Upper lobe of right lung (tissue), 1 donor: Measurements from ENCODE around the gene BCLAF1. TPM values are rescaled to one million over a fixed set of nuclear protein-coding genes. Genes with fewer than 3 reads are reported as not detected.
A peak's percentile ranks its signal among the peaks of the same experiment; 100 is the strongest.

Experiments used
- ATAC-seq: fragments of 200-7000 bp; cut with Tn5 transposase; one replicate; pipeline ENCODE4 v1.9.1; 2020; ENCODE audit warnings: mild to moderate bottlenecking, moderate library complexity
- DNase-seq: peaks from one replicate; pipeline ENCODE4 v3.0.0-alpha.2; 2020
- H3K27ac ChIP-seq: fragments of 200-600 bp; one replicate; pipeline ENCODE4 v1.8.0; 2022
- H3K27me3 ChIP-seq: fragments of 200-600 bp; one replicate; pipeline ENCODE4 v1.8.0; 2022; ENCODE audit warnings: mild to moderate bottlenecking
- H3K36me3 ChIP-seq: fragments of 200-600 bp; one replicate; pipeline ENCODE4 v1.8.0; 2022
- H3K4me1 ChIP-seq: fragments of 200-600 bp; one replicate; pipeline ENCODE4 v1.8.0; 2022
- H3K4me3 ChIP-seq: fragments of 200-600 bp; one replicate; pipeline ENCODE4 v1.8.0; 2022; ENCODE audit warnings: mild to moderate bottlenecking
- H3K9me3 ChIP-seq: fragments of 200-600 bp; one replicate; pipeline ENCODE4 v1.8.0; 2022
- intact Hi-C: fragments of 100-400 bp; cut with DNase I; formaldehyde crosslinking; loops from one replicate; pipeline ENCODE4 v1.11.0; 2022
- total RNA-seq: library from RNA; stranded (reverse); fragmentation: NEBNext Ultra II Directional; extraction: Animal tissue kit (Norgen Biotek cat#: 25700); gene quantifications from one replicate; pipeline ENCODE4 v1.2.1, GENCODE V29; 2021
- TF ChIP-seq, protein P1 (sequence below): fragments of 200-600 bp; IDR thresholded peaks from one replicate; pipeline ENCODE4 v1.8.0; 2022; ENCODE audit warnings: antibody characterized with exemption
- donor health status: DM: no; HTN: yes; CAD: no; lungs with severe emphysema.

BCLAF1 gene
- total RNA-seq, 1 donor from 2014 or later: 122 TPM

DNA sequence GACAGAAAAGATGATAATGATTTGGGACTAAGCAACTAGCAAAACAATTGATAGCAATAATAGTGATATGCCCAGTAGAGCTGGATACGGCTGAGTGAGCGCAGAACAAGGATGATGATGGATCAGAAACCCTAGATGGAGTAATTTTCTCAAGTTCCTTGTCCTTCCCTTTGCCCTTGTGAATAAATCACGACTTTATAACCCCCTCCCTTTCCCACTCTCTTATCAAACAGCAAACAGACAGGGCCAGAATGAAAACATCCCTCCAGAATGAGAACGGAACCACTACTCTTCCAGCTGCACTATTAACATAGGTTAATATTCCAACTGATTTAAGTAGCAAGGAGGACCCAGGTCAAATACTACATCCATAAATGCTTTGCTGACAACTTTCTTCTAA, 38.3 kb downstream of the BCLAF1 start:
- Histone ChIP-seq H3K27ac (no peak overlapping the region), H3K36me3 (peaks cover 5% of the 10 kb centered on the region), H3K27me3 (no peaks in the 10 kb centered on the region), H3K9me3 (no peaks in the 10 kb centered on the region), H3K4me1 (peaks cover 16% of the 10 kb centered on the region), H3K4me3 (peak overlapping the region; percentile 79)
- DNase-seq: no peak
- intact Hi-C loops: no loop called here
- TF ChIP-seq, protein P1, sequence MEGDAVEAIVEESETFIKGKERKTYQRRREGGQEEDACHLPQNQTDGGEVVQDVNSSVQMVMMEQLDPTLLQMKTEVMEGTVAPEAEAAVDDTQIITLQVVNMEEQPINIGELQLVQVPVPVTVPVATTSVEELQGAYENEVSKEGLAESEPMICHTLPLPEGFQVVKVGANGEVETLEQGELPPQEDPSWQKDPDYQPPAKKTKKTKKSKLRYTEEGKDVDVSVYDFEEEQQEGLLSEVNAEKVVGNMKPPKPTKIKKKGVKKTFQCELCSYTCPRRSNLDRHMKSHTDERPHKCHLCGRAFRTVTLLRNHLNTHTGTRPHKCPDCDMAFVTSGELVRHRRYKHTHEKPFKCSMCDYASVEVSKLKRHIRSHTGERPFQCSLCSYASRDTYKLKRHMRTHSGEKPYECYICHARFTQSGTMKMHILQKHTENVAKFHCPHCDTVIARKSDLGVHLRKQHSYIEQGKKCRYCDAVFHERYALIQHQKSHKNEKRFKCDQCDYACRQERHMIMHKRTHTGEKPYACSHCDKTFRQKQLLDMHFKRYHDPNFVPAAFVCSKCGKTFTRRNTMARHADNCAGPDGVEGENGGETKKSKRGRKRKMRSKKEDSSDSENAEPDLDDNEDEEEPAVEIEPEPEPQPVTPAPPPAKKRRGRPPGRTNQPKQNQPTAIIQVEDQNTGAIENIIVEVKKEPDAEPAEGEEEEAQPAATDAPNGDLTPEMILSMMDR: no peak
- no peak for ATAC-seq

DNA sequence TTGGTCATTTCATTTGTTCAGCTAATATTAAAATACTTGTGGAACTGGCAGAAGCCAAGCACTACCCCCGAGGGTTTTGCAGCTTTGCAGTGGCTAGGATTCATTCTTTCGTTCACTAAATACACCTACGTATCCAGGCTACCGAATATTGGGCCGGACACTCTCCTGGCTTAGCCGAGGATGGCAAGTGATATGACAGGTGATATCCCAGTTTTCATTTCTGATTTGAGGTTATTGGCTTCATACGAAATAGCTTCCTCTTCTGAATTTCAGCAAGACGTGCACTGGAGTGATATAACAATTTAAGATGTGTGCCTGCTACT, 39.0 kb downstream of the BCLAF1 start:
- intact Hi-C loops: no loop called here
- Histone ChIP-seq H3K27me3 (no peaks in the 10 kb centered on the region), H3K27ac (peak overlapping the region; percentile 55), H3K36me3 (no peaks in the 10 kb centered on the region), H3K4me1 (peaks cover 16% of the 10 kb centered on the region), H3K4me3 (peak overlapping the region; percentile 79), H3K9me3 (no peaks in the 10 kb centered on the region)
- TF ChIP-seq, protein P1: no peak
- peak; percentile 2 for ATAC-seq
- no peak for DNase-seq

DNA sequence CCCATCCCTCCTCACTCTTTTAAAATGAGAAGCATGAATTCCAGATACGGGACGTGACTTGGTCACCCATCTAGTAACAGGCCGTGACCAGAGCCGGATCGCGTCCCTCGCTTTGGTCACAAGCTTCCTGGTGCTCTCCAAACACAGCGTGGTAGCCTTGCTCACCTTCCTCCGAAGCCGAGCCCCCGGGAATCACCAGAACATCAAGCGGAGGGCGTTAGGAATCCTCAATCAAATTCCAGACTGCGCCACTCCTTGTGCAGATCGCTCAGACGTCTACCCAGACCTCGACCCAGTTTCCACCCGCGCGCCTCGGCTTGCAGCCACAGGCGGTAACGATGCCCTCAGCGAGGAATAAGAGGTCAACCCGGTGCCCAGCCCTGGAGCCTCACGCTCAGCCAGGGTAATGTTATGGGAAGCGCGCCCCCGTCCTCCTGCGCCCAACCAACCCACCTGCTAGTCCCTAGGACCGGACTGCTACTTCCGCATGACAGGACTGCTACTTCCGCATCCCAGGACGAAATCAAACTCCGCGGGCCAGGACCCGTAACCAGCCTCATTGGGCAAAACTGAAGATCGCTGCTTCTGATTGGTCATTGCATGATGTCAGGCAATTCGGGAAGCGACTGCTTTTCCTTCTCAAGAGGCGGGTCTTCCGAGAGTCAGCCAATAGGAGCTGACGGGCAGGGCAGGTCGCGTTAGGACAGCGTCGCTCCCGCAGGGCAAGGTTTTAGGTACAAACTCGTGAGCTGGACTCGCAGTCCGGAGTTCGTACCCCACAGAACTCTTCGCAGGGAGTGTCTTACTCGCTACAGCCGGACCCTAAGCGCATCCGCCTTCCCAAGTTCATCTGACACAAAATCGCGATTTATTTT, 39.6 kb downstream of the BCLAF1 start, which contains the start of gene MTFR2:
MTFR2 (minus strand) TSS at position 501 of the 875 bp plus-strand sequence. CDS start 1,212 bp downstream, outside the sequence.
- Histone ChIP-seq H3K27ac (peak within 1 kb of the TSS; percentile 55), H3K27me3 (no peaks in the 10 kb centered on the region), H3K4me1 (peaks cover 16% of the 10 kb centered on the region), H3K9me3 (no peaks in the 10 kb centered on the region), H3K4me3 (peak within 1 kb of the TSS; percentile 79), H3K36me3 (no peaks in the 10 kb centered on the region)
- TF ChIP-seq, protein P1: no peak
- DNase-seq: peak; percentile 94
- peak; percentile 99 for ATAC-seq
- intact Hi-C loops: no loop called here

DNA sequence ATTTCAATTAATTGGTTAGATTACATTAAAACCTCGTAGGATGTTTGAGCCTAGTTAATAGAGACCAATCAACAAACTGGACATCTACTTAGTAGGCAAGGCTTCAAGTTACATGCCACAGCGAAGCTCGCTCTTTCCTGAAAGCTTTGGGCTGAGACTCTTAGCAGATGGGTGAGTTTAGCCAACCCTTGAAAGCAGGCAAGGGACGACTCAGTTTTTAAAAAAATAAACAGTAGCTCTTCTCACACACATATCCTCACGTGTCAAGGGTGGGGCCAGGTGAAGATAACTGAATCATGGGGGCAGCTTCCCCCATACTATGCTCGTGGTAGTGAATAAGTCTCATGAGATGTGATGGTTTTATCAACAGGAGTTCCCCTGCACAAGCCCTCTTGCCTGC, 40.3 kb downstream of the BCLAF1 start:
- TF ChIP-seq, protein P1: no peak
- DNase-seq (no peak), ATAC-seq (no peak)
- Histone ChIP-seq H3K27ac (no peak overlapping the region), H3K36me3 (no peaks in the 10 kb centered on the region), H3K9me3 (no peaks in the 10 kb centered on the region), H3K27me3 (no peaks in the 10 kb centered on the region), H3K4me1 (peaks cover 16% of the 10 kb centered on the region), H3K4me3 (peak overlapping the region; percentile 79)
- intact Hi-C loops: no loop called here

DNA sequence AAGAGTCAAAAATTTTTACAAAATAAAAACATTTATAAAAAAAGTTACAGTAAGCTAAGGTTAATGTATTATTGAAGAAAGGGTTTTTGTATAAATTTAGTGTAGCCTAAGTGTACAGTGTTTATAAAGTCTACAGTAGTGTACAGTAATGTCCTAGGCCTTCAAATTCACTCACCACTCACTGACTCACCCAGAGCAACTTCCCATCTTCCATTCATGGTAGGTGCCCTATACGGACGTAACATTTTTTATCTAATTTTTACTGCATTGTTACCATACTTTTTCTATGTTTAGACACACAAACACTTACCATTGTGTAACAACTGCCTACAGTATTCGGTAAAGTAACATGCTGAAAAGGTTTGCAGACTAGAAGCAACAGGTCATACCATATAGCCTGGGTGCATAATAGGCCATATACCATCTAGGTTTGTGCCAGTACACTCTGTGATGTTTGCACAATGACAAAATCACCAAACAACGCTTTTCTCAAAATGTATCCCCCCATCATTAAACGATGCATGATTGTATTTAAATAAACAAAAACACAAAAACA, 45.5 kb downstream of the BCLAF1 start:
- intact Hi-C loops: no loop called here
- Histone ChIP-seq H3K27ac (no peak overlapping the region), H3K27me3 (no peaks in the 10 kb centered on the region), H3K4me3 (no peak overlapping the region), H3K4me1 (peaks cover under 1% of the 10 kb centered on the region), H3K9me3 (no peaks in the 10 kb centered on the region), H3K36me3 (no peaks in the 10 kb centered on the region)
- DNase-seq (no peak), ATAC-seq (no peak)
- TF ChIP-seq, protein P1: no peak
